ENCODE results near the gene COPZ1. TPM values are rescaled to one million over a fixed set of nuclear protein-coding genes. Genes with fewer than 3 reads are reported as not detected.

The COPZ1 gene
- total RNA-seq, 1 donor, result 139 TPM

DNA sequence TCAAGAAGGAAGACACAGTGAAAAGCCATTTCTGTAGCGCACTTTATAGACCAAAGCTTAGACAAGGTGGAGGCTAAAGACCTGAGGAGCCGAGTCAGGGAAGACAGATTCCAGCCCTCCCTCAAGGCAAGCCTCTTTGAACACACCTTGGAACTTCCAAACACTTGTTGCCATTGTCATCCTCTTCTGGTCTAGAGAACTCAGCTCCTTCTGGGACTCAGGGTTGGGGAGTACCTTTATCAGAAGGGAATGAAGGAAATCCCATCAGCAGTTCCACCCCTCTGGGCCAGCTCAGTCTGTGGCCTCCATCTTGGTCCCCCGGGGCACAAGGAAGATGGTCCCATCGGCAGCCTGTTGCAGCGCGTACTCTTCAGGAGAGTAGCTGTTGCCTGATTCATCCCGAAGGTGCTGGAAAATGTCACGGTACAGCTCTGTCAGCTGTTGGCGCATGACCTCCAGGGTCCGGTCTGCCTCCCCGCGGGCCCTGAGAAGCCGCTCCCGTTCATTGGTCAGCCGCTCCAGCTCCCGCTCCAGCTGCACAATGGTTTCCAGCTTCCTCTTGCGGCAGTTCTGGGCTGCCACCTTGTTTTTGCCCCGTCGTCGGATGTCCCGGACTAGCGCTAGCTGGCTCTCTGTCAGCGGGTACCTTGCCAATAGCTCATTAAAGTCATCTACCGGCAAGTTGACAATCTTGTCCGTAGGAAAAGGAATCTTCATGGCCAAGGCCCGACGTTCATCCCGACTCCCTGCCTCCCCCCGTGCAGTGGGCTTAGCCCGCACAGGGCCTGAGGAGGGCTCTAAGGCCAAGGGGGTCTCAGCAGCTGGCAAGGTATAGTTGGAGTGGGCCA lies 32.6 kb upstream of the COPZ1 start:
- no peak for DNase-seq (ENCODE audit: low read depth)
- no peak overlapping the region for H3K4me3 ChIP-seq (ENCODE audit: low read depth, low read length)
- TF ChIP-seq, protein P1, sequence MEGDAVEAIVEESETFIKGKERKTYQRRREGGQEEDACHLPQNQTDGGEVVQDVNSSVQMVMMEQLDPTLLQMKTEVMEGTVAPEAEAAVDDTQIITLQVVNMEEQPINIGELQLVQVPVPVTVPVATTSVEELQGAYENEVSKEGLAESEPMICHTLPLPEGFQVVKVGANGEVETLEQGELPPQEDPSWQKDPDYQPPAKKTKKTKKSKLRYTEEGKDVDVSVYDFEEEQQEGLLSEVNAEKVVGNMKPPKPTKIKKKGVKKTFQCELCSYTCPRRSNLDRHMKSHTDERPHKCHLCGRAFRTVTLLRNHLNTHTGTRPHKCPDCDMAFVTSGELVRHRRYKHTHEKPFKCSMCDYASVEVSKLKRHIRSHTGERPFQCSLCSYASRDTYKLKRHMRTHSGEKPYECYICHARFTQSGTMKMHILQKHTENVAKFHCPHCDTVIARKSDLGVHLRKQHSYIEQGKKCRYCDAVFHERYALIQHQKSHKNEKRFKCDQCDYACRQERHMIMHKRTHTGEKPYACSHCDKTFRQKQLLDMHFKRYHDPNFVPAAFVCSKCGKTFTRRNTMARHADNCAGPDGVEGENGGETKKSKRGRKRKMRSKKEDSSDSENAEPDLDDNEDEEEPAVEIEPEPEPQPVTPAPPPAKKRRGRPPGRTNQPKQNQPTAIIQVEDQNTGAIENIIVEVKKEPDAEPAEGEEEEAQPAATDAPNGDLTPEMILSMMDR (IDR thresholded peaks at IDR 0.05; ENCODE audit: insufficient read depth, low read length), result no peak

DNA sequence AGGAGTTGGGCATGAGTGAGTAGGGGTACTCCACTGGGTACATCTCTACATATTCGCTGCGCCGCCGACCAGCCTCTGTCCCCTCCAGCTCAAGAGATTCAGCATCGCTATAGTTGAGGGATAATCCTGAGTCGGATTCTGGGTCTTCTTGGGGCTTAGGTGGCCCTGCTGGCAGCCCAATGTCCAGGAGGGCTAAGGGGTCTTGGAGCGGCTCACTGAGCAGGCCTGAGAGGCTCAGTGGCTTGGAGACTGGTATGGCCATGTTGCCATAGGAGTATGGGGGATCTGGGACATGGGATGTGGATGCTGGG lies 32.0 kb upstream of the COPZ1 start:
- H3K4me3 ChIP-seq (ENCODE audit: low read depth, low read length), result no peak overlapping the region
- TF ChIP-seq, protein P1 (IDR thresholded peaks at IDR 0.05; ENCODE audit: insufficient read depth, low read length), result no peak
- no peak for DNase-seq (ENCODE audit: low read depth)

DNA sequence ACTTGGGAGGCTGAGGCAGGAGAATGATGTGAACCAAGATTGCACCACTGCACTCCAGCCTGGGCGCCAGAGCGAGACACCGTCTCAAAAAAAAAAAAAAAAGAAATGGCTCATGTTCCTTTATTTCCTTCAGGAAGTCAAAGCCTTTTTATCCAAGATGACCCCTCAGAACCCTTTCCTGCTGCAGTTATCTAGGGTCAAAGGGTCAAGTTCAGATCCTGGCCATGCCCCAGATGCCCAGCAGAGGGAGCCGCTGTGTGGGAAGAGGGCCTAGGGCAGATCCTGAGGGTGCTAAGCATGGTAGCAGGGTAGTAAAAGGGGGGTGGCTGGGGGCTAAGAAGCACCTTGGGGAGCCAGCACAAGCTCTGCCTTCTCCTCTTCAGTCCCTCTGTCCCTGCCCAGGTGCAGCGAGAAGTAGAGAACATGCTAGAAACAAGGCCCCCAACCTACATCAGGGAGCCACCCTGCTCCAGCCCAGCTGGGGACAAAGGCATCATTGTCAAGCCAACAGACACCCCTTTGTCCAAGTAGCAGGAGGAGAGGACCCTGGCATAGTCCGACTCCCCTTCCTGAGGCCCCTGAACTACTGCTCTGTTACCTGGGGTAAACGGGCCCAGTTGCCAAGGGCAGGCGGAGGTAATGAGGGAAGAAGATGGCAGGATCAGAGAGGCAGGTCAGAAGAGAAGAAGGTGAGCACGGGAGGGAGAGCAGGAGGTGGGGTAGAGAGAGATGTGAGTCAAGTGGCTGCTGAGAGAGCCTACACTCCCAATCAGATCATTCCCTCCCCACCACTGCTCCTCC lies 30.6 kb upstream of the COPZ1 start:
- peak; percentile 40 for DNase-seq (ENCODE audit: low read depth)
- TF ChIP-seq, protein P1 (IDR thresholded peaks at IDR 0.05; ENCODE audit: insufficient read depth, low read length), result peak; percentile 88

DNA sequence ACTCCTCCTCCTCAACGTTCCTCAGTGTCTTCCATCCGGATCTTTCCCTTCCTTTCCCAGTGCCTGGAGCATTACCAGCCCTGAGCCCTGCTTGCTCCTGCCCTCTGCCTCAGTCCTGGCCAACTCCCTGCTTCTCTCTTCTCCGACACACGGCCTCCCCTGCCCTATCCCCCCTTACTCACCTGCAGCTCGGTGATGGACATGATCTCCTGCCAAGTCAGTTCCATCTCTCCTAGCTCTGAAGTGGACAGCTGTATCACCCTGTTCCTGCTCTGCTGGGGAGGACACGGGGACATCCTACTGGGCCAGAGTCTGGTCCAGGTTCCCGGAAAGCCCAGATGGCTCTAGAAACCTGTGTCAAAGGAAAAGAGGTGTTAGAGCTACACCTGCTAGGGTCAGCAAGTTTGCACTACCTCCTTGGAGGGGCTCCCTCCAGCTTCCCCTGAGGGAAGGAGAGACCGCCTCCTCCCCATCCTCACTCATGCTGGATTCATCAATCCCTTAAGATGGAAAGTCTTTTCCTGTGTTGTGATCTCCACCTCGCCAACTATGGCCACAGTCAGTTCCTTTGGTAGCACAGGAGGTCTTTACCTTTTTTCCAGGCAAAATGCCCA lies 29.9 kb upstream of the COPZ1 start:
- TF ChIP-seq, protein P1 (IDR thresholded peaks at IDR 0.05; ENCODE audit: insufficient read depth, low read length), result no peak
- DNase-seq (ENCODE audit: low read depth), result no peak
- H3K4me3 ChIP-seq (ENCODE audit: low read depth, low read length), result no peak overlapping the region

More for the DNA sequence above, 30.6 kb upstream of the COPZ1 start:
- H3K4me3 ChIP-seq (ENCODE audit: low read depth, low read length), result no peak overlapping the region

DNA sequence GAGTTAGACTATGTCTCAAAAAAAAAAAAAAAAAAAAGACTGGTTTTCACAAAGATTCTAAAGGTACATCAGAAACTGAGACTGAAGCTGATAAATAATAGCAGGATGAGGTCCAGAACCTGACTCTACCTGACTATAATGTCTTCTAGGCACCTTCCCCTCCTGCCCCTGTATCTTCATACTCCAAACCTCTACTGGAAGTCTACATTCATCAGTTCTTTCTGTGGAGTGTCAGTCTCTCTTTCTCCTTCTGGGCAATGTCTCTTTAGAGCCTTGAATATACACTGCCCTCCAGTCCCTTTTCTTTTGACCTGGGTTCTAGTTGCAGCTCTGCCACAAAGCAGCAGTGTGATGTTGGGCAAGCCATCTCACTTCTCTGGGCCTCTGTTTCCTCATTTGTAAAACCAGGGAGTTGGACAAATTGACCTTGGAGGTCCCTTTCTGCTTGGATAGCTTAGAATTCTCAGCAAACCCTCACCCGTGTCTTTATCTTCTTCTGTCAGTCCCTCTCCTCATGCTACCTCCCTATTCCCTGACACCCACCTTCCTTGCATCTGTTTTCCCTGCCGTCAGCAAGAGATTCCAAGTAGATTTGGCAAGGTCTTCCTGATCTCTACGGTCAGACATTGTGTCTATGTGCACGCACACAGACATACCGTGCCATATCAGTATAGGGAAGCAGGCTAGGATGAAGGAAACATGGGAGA lies 28.4 kb upstream of the COPZ1 start:
- DNase-seq (ENCODE audit: low read depth), result no peak
- no peak overlapping the region for H3K4me3 ChIP-seq (ENCODE audit: low read depth, low read length)
- TF ChIP-seq, protein P1 (IDR thresholded peaks at IDR 0.05; ENCODE audit: insufficient read depth, low read length), result no peak

DNA sequence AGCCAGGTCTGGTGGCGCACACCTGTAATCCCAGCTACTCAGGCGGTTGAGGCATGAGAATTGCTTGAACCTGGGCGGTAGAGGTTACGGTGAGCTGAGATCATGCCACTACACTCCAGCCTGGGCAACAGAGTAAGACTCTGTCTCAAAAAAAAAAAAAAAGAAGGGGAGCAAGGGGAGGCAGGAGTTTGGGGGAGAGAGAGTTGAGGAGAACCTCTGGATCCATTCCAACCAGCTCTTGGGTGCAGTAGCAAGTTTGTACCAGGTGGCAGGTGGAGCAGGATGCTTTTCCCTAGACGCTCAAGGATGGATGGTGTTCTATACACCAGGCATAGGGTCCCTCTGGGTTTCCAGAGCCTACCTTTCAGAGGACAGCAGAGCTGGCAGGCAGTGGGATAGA lies 26.0 kb upstream of the COPZ1 start:
- TF ChIP-seq, protein P1 (IDR thresholded peaks at IDR 0.05; ENCODE audit: insufficient read depth, low read length), result no peak
- no peak for DNase-seq (ENCODE audit: low read depth)
- H3K4me3 ChIP-seq (ENCODE audit: low read depth, low read length), result no peak overlapping the region

Measured in fibroblast of the aortic adventitia (primary cell).